ENCODE measurements around the gene GM2A.

Gene GM2A

DNA sequence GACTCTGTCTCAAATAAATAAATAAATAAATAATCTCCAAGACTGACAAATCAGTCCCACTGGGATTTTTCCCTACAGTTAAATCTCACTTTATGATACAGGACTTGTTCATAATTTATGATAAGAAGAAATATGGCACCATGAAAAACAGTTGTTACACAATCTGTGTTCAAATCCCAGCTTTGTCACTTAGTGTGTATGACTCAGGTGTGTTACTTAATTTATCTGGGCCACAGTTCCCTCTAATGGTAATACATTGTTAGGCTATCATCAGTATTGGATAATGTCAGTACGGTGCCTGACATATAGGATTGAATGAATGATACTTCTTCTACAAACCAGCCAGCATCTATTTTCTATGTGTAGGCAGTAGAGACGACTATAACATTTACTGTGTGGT lies 27.5 kb downstream of the GM2A start (continued):
- TF ChIP-seq, protein P1, sequence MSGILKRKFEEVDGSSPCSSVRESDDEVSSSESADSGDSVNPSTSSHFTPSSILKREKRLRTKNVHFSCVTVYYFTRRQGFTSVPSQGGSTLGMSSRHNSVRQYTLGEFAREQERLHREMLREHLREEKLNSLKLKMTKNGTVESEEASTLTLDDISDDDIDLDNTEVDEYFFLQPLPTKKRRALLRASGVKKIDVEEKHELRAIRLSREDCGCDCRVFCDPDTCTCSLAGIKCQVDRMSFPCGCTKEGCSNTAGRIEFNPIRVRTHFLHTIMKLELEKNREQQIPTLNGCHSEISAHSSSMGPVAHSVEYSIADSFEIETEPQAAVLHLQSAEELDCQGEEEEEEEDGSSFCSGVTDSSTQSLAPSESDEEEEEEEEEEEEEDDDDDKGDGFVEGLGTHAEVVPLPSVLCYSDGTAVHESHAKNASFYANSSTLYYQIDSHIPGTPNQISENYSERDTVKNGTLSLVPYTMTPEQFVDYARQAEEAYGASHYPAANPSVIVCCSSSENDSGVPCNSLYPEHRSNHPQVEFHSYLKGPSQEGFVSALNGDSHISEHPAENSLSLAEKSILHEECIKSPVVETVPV (CRISPR knock-in tag; IDR thresholded peaks at IDR 0.05), result no peak
- TF ChIP-seq PPARA (CRISPR knock-in tag; IDR thresholded peaks at IDR 0.05; ENCODE audit: borderline replicate concordance), result no peak
- no peak for TF ChIP-seq ZNF70 (CRISPR knock-in tag; IDR thresholded peaks at IDR 0.05)
- no peak for TF ChIP-seq ZFP3 (CRISPR knock-in tag; IDR thresholded peaks at IDR 0.05)
- no peak for TF ChIP-seq OSR1 (CRISPR knock-in tag; IDR thresholded peaks at IDR 0.05)

DNA sequence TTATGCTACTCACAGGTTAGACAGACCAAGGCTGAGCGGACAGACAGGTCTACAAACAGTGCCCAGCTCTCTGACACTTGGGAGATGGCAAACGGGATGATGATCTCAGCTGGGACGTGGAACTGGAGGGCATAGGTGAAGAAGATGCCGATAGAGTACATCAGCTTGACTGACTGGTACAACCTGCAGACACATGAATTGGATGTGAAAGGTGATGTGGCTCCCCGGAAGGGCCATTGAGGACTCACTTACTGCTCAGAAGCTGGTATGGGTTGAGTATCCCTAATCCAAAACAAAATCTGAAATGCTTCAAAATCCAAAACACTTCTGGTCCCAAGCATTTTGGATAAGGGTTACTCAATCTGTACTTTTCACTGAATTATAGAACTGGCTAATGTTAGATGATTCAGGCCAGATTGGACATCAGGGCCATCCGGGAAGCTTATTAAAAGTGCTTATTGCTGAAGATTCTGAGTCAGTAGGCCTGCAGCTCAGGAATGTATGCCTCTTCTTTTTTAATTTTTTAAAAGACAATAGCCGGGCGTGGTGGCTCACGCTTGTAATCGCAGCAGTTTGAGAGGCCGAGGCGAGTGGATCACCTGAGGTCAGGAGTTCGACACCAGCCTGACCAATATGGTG lies 28.1 kb downstream of the GM2A start:
- TF ChIP-seq ZNF70 (CRISPR knock-in tag; IDR thresholded peaks at IDR 0.05) (no peak), ISL1 (CRISPR knock-in tag; IDR thresholded peaks at IDR 0.05) (no peak), OSR1 (CRISPR knock-in tag; IDR thresholded peaks at IDR 0.05) (no peak), GLIS3 (CRISPR knock-in tag; IDR thresholded peaks at IDR 0.05) (no peak), TCF4 (CRISPR knock-in tag; IDR thresholded peaks at IDR 0.05; ENCODE audit: borderline replicate concordance) (no peak), ZC3H10 (CRISPR knock-in tag; IDR thresholded peaks at IDR 0.05) (no peak), ESRRG (CRISPR knock-in tag; IDR thresholded peaks at IDR 0.05) (no peak)
- TF ChIP-seq, protein P2, sequence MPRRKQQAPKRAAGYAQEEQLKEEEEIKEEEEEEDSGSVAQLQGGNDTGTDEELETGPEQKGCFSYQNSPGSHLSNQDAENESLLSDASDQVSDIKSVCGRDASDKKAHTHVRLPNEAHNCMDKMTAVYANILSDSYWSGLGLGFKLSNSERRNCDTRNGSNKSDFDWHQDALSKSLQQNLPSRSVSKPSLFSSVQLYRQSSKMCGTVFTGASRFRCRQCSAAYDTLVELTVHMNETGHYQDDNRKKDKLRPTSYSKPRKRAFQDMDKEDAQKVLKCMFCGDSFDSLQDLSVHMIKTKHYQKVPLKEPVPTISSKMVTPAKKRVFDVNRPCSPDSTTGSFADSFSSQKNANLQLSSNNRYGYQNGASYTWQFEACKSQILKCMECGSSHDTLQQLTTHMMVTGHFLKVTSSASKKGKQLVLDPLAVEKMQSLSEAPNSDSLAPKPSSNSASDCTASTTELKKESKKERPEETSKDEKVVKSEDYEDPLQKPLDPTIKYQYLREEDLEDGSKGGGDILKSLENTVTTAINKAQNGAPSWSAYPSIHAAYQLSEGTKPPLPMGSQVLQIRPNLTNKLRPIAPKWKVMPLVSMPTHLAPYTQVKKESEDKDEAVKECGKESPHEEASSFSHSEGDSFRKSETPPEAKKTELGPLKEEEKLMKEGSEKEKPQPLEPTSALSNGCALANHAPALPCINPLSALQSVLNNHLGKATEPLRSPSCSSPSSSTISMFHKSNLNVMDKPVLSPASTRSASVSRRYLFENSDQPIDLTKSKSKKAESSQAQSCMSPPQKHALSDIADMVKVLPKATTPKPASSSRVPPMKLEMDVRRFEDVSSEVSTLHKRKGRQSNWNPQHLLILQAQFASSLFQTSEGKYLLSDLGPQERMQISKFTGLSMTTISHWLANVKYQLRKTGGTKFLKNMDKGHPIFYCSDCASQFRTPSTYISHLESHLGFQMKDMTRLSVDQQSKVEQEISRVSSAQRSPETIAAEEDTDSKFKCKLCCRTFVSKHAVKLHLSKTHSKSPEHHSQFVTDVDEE (CRISPR knock-in tag; IDR thresholded peaks at IDR 0.05), result no peak
- TF ChIP-seq, protein P3, sequence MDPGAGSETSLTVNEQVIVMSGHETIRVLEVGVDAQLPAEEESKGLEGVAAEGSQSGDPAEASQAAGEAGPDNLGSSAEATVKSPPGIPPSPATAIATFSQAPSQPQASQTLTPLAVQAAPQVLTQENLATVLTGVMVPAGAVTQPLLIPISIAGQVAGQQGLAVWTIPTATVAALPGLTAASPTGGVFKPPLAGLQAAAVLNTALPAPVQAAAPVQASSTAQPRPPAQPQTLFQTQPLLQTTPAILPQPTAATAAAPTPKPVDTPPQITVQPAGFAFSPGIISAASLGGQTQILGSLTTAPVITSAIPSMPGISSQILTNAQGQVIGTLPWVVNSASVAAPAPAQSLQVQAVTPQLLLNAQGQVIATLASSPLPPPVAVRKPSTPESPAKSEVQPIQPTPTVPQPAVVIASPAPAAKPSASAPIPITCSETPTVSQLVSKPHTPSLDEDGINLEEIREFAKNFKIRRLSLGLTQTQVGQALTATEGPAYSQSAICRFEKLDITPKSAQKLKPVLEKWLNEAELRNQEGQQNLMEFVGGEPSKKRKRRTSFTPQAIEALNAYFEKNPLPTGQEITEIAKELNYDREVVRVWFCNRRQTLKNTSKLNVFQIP (CRISPR knock-in tag; IDR thresholded peaks at IDR 0.05; ENCODE audit: borderline replicate concordance, low read depth), result no peak
- TF ChIP-seq, protein P1 (CRISPR knock-in tag; IDR thresholded peaks at IDR 0.05), result no peak
- ATAC-seq, result no peak

DNA sequence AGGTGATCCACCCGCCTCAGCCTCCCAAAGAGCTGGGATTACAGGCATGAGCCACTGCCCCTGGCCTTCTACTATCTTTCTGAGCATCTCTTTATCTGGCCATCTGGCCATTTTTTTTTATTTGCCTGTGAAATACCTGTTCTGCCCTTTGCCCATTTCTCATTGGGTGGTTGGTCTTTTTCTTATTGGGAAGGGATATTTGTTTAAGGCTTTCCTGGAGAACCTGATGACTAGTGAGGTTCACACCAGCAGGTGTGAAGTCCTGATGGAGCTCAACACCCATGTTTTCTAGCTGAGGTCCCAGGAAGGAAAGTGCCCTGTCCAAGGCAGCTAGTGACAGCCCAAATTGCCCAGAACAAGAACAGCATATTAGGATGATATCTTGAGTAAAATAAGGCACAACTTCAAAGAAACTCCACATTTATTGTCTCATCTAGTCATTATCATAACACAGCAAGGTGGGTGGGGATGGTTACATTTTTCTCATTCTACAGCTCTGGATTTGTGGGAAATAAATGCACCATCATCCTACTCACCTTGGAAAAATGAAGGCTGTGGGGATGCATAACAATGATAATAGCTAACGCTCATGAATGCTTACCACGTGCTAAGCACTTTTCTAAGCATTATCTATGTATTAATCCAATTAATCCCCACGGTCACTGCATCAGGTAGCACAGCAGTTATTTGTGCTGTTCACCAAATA lies 30.3 kb downstream of the GM2A start:
- no peak for ATAC-seq
- TF ChIP-seq, protein P1 (CRISPR knock-in tag; IDR thresholded peaks at IDR 0.05), result no peak
- TF ChIP-seq OSR1 (CRISPR knock-in tag; IDR thresholded peaks at IDR 0.05) (no peak), PPARA (CRISPR knock-in tag; IDR thresholded peaks at IDR 0.05; ENCODE audit: borderline replicate concordance) (no peak), RARB (CRISPR knock-in tag; IDR thresholded peaks at IDR 0.05) (no peak), ISL1 (CRISPR knock-in tag; IDR thresholded peaks at IDR 0.05) (no peak)
- TF ChIP-seq, protein P3 (CRISPR knock-in tag; IDR thresholded peaks at IDR 0.05; ENCODE audit: borderline replicate concordance, low read depth), result no peak

DNA sequence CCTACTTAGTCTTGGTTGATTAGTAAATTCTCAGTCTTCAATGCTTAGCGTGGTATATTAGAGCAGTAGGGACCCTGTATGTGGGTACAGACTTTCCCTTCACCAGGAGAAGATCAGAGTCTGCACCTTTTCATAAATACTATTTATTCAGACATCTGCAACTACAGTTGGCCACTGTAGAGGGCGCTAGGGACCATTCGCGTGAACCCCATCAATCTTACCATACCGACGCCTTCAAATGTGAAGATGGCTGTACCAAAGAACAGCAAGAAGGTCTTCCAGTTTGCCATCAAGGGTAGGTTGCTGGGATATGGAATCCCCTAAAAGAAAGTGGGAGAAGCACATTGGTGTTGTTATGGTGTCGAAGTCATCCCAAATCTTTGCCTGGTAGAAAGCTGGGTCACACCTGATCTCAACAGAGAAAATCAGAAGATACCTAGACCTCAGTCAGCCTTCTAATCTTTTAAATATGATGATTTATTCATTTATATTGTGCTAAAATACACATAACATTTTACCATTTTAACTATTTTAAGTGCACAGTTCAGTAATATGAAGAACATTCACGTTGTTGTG lies 31.5 kb downstream of the GM2A start:
- no peak for ATAC-seq
- TF ChIP-seq ZFP30 (CRISPR knock-in tag; IDR thresholded peaks at IDR 0.05) (no peak), ZNF70 (CRISPR knock-in tag; IDR thresholded peaks at IDR 0.05) (no peak), CSDC2 (CRISPR knock-in tag; IDR thresholded peaks at IDR 0.05) (no peak), OSR1 (CRISPR knock-in tag; IDR thresholded peaks at IDR 0.05) (no peak), ISL1 (CRISPR knock-in tag; IDR thresholded peaks at IDR 0.05) (no peak), TCF4 (CRISPR knock-in tag; IDR thresholded peaks at IDR 0.05; ENCODE audit: borderline replicate concordance) (no peak), ZNF8 (CRISPR knock-in tag; IDR thresholded peaks at IDR 0.05) (no peak)
- TF ChIP-seq, protein P1 (CRISPR knock-in tag; IDR thresholded peaks at IDR 0.05), result no peak
- TF ChIP-seq, protein P2 (CRISPR knock-in tag; IDR thresholded peaks at IDR 0.05), result no peak
